CD14-positive monocyte (primary cell): ENCODE data around the gene CIB4. TPM values are rescaled to one million over a fixed set of nuclear protein-coding genes. Genes with fewer than 3 reads are reported as not detected.

Experiments
- DNase-seq, 3 donors: peaks; one replicate each; pipeline ENCODE4 v3.0.0-alpha.2; 2011 to 2022
- H2AFZ ChIP-seq: 2 replicates; pipeline ENCODE4 v1.6.0; 2012; ENCODE audit warnings: mild to moderate bottlenecking, low read depth, low read length, inconsistent platforms; ENCODE audit not compliant: insufficient read depth, poor library complexity, severe bottlenecking
- H3K27ac ChIP-seq, 2 donors: 1 replicate in 1 of 2; 2 replicates in 1 of 2; pipeline ENCODE4 v1.5.1; 2012 to 2013; ENCODE audit warnings: low read length in 2 of 2, control low read depth in 1 of 2, inconsistent platforms in 1 of 2, low read depth in 1 of 2, mild to moderate bottlenecking in 1 of 2
- H3K27me3 ChIP-seq, 2 donors: one replicate each; pipeline versions ENCODE4 v1.6.0 to v1.6.1; 2011 to 2013; ENCODE audit warnings: low read length in 2 of 2; ENCODE audit not compliant: control insufficient read depth in 2 of 2, insufficient read depth in 2 of 2
- H3K36me3 ChIP-seq, 2 donors: replicated peaks in 1 of 2; 1 replicate in 1 of 2; 2 replicates in 1 of 2; pipeline versions ENCODE4 v1.5.1 to v1.6.1; 2012 to 2013; ENCODE audit warnings: low read length in 2 of 2, control low read depth in 1 of 2, inconsistent platforms in 1 of 2, mild to moderate bottlenecking in 1 of 2; ENCODE audit not compliant: insufficient read depth in 2 of 2, control insufficient read depth in 1 of 2
- H3K4me1 ChIP-seq, 2 donors: 1 replicate in 1 of 2; 2 replicates in 1 of 2; pipeline versions ENCODE4 v1.5.1 to v1.6.1; 2012 to 2013; ENCODE audit warnings: low read length in 2 of 2, control low read depth in 1 of 2, inconsistent platforms in 1 of 2, mild to moderate bottlenecking in 1 of 2, moderate library complexity in 1 of 2; ENCODE audit not compliant: insufficient read depth in 2 of 2, control insufficient read depth in 1 of 2
- H3K4me2 ChIP-seq: replicated peaks from 2 replicates; pipeline ENCODE3; 2012; ENCODE audit warnings: low read length, moderate library complexity, mild to moderate bottlenecking; ENCODE audit not compliant: poor library complexity, severe bottlenecking; ENCODE audit errors: extremely low read depth
- H3K4me3 ChIP-seq, 3 experiments: fragments of 200-600 bp in 1 of 3; sonication (generic) in 1 of 3; replicated peaks in 1 of 3; 1 replicate in 2 of 3; 2 replicates in 1 of 3; pipeline ENCODE4 v1.5.1; 2011 to 2013; ENCODE audit warnings: low read length in 3 of 3, mild to moderate bottlenecking in 3 of 3, control low read depth in 2 of 3, low read depth in 2 of 3, inconsistent platforms in 1 of 3, moderate library complexity in 1 of 3
- H3K79me2 ChIP-seq: 2 replicates; pipeline ENCODE4 v1.6.0; 2012; ENCODE audit warnings: mild to moderate bottlenecking, control low read depth, inconsistent platforms, low read length, moderate library complexity; ENCODE audit not compliant: insufficient read depth
- H3K9ac ChIP-seq: 2 replicates; pipeline ENCODE4 v1.6.0; 2017; ENCODE audit warnings: low read length, mild to moderate bottlenecking; ENCODE audit not compliant: insufficient read depth, poor library complexity, severe bottlenecking
- H3K9me3 ChIP-seq, 2 donors: replicated peaks in 1 of 2; 1 replicate in 1 of 2; 2 replicates in 1 of 2; pipeline versions ENCODE4 v1.5.1 to v1.6.1; 2012 to 2013; ENCODE audit warnings: low read length in 2 of 2, control low read depth in 1 of 2; ENCODE audit not compliant: control insufficient read depth in 1 of 2, insufficient read depth in 1 of 2
- H4K20me1 ChIP-seq: 2 replicates; pipeline ENCODE4 v1.6.0; 2012; ENCODE audit warnings: mild to moderate bottlenecking, low read length, control low read depth, moderate library complexity; ENCODE audit not compliant: insufficient read depth
- H3K27ac Mint-ChIP-seq, 7 donors: one replicate each; pipeline ENCODE4 v1.8.0; 2020; ENCODE audit warnings: mild to moderate bottlenecking in 7 of 7, mixed read lengths in 7 of 7, moderate library complexity in 6 of 7, inconsistent platforms in 2 of 7
- H3K27me3 Mint-ChIP-seq, 3 donors: one replicate each; pipeline ENCODE4 v1.8.0; 2021 to 2022; ENCODE audit warnings: low read depth in 3 of 3, mild to moderate bottlenecking in 3 of 3, mixed read lengths in 3 of 3, moderate library complexity in 3 of 3, inconsistent platforms in 1 of 3
- H3K36me3 Mint-ChIP-seq, 2 donors: one replicate each; pipeline ENCODE4 v1.8.0; 2020; ENCODE audit warnings: mixed read lengths in 2 of 2, inconsistent platforms in 1 of 2, mild to moderate bottlenecking in 1 of 2
- H3K4me1 Mint-ChIP-seq: one replicate; pipeline ENCODE4 v1.8.0; 2020; ENCODE audit warnings: mild to moderate bottlenecking, mixed read lengths
- H3K4me3 Mint-ChIP-seq, 2 donors: one replicate each; pipeline ENCODE4 v1.8.0; 2020; ENCODE audit warnings: mild to moderate bottlenecking in 2 of 2, mixed read lengths in 2 of 2, moderate library complexity in 1 of 2
- H3K9me3 Mint-ChIP-seq, 7 donors: one replicate each; pipeline ENCODE4 v1.8.0; 2020 to 2022; ENCODE audit warnings: mixed read lengths in 7 of 7, mild to moderate bottlenecking in 6 of 7, moderate library complexity in 6 of 7, inconsistent platforms in 2 of 7
- CTCF ChIP-seq: fragments of 200-600 bp; IDR thresholded peaks from one replicate; pipeline ENCODE4 v1.8.0; 2022; ENCODE audit warnings: antibody characterized with exemption, mild to moderate bottlenecking
- WGBS: methylation state at CpG from one replicate; pipeline ENCODE4 v1.1.5; 2013; ENCODE audit warnings: missing lambda C conversion rate; ENCODE audit not compliant: insufficient coverage; 5-methylcytosine and 5-hydroxymethylcytosine counted together
- intact Hi-C, 2 donors: fragments of 100-400 bp; cut with micrococcal nuclease; formaldehyde crosslinking; loops; one replicate each; pipeline versions ENCODE4 v1.15.0 to v1.15.1; 2023
- polyA plus RNA-seq, 3 donors: library from polyadenylated mRNA; depleted of rRNA in 1 of 3; unstranded in 2 of 3; stranded (reverse) in 1 of 3; fragments of 300-500 nt in 2 of 3; fragments of >200 nt in 1 of 3; fragmentation: Illumina TruSeq in 2 of 3; gene quantifications; 1 replicate in 2 of 3; 2 replicates in 1 of 3; pipeline ENCODE4 v1.2.3, GENCODE V29; 2012 to 2021

The CIB4 gene
- polyA plus RNA-seq, 3 donors, result not detected

GRCh38 chr2:26572591-26572990, 68.6 kb downstream of the CIB4 start:
- Histone ChIP-seq H3K9me3 (no peaks in the 10 kb centered on the region), H3K9ac (no peak overlapping the region), H3K4me3 (no peak overlapping the region), H3K36me3 (no peaks in the 10 kb centered on the region), H3K79me2 (no peaks in the 10 kb centered on the region), H3K4me2 (no peak overlapping the region), H3K4me1 (no peaks in the 10 kb centered on the region), H3K27ac (no peak overlapping the region), H3K27me3 (no peaks in the 10 kb centered on the region), H2AFZ (no peak overlapping the region), H4K20me1 (no peaks in the 10 kb centered on the region)
- Mint-ChIP-seq H3K9me3 (no peaks in the 10 kb centered on the region), H3K4me1 (no peaks in the 10 kb centered on the region), H3K36me3 (no peaks in the 10 kb centered on the region), H3K27me3 (peaks cover 3 to 38% (median 15%) of the 10 kb centered on the region in 3 donors), H3K27ac (no peak overlapping the region), H3K4me3 (no peak overlapping the region)
- no peak for TF ChIP-seq CTCF
- no peak for DNase-seq
- intact Hi-C loops, result no loop called here
- 69% methylated on average over 2 of the region's 8 CpGs for WGBS

GRCh38 chr2:26571316-26571715, 69.8 kb downstream of the CIB4 start:
- Histone ChIP-seq H4K20me1 (no peaks in the 10 kb centered on the region), H3K4me2 (no peak overlapping the region), H3K36me3 (no peaks in the 10 kb centered on the region), H3K27me3 (no peaks in the 10 kb centered on the region), H3K4me3 (no peak overlapping the region), H3K9ac (no peak overlapping the region), H2AFZ (no peak overlapping the region), H3K27ac (no peak overlapping the region), H3K79me2 (no peaks in the 10 kb centered on the region), H3K4me1 (no peaks in the 10 kb centered on the region), H3K9me3 (no peaks in the 10 kb centered on the region)
- Mint-ChIP-seq H3K27ac (no peak overlapping the region), H3K4me3 (no peak overlapping the region), H3K27me3 (peaks cover 3 to 35% (median 11%) of the 10 kb centered on the region in 3 donors), H3K9me3 (no peaks in the 10 kb centered on the region), H3K36me3 (no peaks in the 10 kb centered on the region), H3K4me1 (no peaks in the 10 kb centered on the region)
- intact Hi-C loops, result no loop called here
- 88% methylated on average over 3 of the region's 5 CpGs for WGBS
- no peak for DNase-seq
- no peak for TF ChIP-seq CTCF
